NCI-H2029 treated with DMSO at 0.1 percent for 48 hours (cell line): ENCODE results near the gene SIM2.

Experiments
- DNase-seq: peaks from one replicate; lab custom pipeline; 2025; lab: John Stamatoyannopoulos, UW

SIM2 gene

DNA sequence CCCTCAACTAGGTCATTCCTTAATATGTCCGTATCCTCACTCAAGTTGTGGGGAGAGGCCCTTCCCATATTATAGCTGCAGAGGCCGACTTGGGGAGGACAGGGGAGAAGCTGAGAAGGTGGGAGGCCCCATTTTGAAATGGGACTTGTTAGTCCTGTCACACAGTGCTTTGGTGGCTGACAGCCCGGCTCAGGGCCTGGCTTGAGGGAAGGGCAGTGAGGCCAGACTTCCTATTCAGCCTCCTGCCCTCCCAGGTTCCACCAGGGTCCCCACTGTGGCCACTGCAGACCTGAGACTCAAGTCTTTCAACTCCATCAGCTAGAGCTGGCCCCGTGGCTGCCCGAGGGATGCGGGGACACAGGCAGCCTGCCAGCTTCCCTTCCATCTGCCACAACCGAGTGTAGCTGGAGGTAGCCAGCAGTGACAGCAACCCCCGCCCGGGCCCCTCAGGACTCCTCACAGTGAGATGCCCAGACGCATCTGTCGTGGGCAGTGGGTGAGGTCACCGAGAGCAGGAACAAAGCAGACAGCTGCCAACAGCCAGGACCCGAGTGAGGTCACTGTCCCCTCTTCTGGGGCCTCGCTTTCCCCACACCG, 36.9 kb downstream of the SIM2 start:
- DNase-seq, result no peak

DNA sequence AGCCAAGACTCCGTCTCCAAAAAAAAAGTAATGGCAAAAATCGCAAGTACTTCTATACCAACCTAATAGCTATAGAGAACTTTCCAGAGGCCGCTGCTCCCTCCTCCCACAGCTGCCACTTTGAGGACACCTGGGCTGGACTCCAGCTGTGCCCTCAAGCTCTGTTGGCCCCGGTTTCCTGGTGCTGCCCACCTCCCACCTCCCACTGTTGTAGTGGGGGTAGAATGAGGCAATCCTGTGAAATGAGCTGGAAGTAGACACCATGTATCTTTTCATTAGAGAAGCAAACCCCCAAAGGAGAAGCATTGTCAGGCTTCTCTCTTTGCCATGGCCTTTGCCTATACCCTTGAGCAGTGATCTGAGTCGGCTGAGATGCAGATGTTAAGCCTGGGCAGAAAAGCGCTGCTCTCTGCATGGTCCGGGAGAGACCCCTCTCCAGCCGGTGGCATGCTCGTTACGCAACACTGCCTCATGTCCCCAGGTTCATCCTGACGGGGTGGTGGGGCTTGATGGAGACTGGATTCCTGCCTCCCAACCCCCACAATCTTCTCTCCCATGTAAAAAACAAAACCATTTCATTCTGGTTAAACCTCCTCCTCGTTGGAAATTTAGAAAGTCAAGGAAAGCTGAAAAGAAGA, 39.7 kb downstream of the SIM2 start:
- no peak for DNase-seq

DNA sequence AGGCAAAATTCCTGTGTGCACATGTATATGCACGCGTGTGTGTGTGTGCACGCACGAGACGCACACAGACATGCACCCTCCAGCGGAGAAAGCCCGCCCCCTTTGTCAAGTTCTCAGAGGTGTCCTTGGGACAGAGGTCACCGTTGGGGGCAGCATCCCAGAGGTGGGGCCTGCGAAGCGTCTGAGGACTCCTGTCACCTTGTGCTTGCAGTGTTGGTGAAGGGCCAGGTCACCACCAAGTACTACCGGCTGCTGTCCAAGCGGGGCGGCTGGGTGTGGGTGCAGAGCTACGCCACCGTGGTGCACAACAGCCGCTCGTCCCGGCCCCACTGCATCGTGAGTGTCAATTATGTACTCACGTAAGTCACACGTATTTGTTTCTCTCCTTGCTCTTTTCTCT, 42.6 kb downstream of the SIM2 start:
- DNase-seq, result no peak

DNA sequence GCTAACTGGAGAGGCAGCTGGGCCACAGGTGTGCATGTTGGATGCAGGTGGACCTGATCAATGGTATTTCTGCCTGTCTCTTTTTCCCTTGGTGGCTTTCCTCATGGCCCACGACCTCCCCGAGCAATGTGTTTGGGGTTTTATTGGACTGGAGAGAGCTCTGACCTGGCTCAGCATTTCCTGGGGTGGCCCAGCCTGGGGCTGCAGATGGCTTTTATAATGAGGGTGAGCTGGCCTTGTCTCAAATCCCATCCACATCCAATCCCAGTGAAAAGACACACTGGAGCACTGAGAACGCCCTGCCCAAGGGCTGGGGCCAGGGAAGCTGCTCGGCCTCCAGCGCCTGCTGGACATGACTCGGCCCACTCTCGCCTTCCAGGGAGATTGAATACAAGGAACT, 44.1 kb downstream of the SIM2 start:
- DNase-seq, result no peak

DNA sequence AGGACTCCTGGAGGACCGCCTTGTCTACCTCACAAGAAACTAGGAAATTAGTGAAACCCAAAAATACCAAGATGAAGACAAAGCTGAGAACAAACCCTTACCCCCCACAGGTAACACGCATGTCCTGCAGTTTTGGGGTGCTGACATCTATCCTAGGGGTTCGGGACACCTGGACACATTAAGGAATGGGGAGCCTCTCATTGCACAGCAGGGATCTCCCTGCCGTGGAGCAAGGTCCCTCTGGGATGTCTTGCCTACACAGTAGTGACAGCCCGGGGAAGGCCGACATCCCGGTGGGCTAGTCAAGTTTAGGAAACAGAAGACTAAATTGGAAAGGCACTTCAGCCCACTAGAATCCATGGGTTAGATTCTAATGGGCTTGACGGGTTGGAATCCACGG, 44.5 kb downstream of the SIM2 start:
- no peak for DNase-seq

DNA sequence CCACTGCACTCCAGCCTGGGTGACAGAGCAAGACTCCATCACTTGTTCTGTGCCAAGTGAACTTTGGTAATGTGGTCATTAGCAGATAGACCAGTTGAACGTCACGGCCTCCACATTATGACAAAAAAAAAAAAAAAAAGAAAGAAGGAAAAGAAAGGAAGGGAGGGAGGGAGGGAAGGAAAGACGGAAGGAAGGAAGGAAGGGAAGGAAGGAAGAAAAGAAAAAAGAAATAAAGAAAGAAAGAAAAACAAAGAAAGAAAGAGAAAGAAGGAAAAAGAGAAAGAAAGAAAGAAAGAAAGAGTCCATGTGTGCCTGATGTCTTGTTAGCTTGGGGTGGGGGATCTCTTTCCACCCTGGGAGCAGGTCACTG, 45.3 kb downstream of the SIM2 start:
- DNase-seq, result no peak

DNA sequence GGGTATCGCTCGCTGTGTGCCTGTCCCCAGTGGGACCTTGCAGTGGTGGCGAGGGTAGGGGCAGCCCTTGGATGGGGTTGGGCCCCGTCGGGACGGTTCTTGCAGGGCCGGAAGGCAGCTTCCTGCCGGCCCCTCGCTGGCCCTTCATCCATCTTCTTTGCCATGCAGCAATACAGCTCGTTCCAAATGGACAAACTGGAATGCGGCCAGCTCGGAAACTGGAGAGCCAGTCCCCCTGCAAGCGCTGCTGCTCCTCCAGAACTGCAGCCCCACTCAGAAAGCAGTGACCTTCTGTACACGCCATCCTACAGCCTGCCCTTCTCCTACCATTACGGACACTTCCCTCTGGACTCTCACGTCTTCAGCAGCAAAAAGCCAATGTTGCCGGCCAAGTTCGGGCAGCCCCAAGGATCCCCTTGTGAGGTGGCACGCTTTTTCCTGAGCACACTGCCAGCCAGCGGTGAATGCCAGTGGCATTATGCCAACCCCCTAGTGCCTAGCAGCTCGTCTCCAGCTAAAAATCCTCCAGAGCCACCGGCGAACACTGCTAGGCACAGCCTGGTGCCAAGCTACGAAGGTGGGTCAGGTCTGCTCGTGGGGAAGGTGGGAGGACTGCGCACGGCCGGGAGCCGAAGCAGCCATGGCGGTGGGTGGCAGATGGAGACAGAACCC, 45.8 kb downstream of the SIM2 start:
- DNase-seq, result peak; percentile 73

DNA sequence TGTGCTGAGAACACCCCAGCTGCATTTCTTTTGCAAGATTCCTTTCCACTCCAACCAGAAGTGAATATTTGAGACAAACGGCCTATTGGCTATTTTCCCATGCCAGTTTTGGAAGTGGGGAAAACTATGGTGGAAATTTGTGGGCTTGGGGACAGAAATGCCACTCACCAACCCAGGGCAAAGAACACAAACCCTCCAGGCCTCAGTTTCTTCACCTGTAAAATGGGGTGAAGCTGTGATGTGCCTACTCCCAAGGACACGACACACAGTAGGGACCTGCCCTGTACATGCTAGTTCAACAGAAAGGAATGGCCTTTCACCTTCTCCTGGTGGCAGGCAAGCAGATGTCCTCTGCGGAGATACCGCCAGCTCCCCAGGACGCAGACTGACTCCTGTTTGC, 46.5 kb downstream of the SIM2 start:
- DNase-seq, result no peak

DNA sequence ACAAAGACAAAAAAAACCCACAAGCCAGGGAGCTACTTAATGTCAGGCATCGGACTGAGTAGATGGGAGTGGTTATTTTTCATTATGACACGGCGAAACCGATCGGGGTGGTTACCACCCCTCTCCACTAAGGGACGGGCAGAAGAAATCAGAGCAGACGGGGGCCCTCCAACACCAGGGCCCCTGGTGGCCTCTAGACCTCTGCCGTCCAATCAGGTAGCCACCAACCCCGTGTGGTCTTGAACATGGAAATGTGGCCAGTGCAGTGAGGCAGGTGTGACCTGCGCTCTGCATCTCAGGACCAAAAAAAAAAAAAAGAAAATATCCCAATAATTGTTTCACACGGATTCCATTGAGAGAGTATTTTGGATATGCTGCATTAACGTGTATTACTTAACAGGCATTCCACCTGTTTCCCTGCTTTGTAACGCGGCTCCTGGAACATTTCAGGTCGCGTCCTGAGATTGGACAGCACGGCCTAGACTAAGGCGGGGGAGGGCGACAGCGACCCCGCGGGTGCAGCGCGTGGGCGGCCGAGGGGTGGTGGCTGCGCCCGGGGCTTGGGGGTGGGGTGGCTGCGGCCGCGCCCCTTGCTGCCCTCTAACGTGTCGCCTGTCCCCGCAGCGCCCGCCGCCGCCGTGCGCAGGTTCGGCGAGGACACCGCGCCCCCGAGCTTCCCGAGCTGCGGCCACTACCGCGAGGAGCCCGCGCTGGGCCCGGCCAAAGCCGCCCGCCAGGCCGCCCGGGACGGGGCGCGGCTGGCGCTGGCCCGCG, 48.3 kb downstream of the SIM2 start:
- no peak for DNase-seq

DNA sequence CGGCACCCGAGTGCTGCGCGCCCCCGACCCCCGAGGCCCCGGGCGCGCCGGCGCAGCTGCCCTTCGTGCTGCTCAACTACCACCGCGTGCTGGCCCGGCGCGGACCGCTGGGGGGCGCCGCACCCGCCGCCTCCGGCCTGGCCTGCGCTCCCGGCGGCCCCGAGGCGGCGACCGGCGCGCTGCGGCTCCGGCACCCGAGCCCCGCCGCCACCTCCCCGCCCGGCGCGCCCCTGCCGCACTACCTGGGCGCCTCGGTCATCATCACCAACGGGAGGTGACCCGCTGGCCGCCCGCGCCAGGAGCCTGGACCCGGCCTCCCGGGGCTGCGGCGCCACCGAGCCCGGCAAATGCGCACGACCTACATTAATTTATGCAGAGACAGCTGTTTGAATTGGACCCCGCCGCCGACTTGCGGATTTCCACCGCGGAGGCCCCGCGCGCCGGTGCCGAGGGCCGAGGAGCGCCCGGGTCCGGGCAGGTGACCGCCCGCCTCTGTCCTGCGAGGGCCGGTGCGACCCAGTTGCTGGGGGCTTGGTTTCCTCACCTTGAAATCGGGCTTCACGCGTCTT, 49.0 kb downstream of the SIM2 start:
- no peak for DNase-seq

DNA sequence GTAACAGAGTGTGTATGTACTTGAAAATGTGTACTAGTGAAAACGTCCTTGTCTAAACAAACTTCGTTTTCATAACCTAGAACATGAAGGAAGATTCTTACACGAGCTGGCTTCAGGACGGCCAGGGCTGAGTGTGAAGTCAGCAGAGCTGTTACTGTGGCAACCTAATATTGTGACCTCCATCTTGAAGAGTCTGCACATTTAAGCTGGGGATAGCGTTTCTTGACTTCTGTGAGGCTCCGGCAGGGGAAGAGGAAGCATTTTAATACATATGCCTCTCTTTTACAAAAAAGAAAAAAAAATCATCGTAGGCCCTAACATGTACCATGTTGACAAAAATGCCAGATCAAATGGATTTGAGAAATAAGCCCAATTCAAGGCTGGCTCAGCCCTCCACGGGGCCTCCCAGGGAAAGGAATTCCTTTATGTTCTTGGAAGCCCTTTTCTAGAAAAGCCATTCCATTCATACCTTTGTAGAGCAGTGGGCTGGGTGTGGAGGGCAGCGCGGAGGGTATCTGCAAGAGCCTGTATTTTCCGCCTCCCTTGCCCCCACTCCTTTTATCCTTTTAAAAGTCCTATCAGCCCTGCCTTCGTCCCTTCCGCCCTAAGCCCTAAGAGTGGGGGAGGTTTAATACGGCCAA, 51.1 kb downstream of the SIM2 start:
- no peak for DNase-seq

DNA sequence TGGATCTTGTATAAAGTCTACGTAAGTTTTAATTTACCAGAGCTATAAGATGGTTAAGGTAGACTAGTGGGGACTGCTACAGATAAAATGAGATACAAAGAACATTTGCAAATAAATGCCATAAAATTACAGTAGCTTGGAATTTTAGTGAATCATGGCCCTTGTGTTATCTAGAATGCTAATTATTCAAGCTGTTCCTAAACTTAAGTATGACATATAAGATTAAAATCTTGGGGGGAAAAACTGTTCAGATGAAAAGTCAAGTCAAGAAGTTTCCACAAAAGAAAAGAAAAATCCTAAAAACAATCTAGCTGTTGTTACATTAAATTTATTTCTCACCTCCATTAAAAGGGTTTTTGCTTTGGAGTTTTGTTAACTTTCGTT, 51.7 kb downstream of the SIM2 start:
- DNase-seq, result no peak

DNA sequence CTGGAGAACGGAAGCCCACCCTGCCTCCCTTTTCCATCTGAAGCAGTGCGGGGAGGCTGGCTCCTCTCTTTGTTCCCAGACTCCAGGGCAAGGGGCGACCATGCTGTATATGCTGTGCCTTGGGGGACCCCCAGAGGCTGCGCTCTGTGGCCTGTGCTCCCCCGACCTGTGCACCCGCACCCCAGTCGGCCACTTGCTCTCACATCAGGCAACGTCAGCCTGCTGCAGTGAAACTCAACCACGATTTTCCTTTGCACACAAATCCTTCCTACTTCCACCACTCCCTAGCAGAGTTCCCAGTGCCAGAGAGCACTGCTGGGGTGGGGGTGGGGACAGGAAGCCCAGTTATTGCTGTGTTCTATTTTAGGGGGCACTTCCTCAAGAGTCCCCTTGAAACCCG, 52.5 kb downstream of the SIM2 start:
- DNase-seq, result no peak

DNA sequence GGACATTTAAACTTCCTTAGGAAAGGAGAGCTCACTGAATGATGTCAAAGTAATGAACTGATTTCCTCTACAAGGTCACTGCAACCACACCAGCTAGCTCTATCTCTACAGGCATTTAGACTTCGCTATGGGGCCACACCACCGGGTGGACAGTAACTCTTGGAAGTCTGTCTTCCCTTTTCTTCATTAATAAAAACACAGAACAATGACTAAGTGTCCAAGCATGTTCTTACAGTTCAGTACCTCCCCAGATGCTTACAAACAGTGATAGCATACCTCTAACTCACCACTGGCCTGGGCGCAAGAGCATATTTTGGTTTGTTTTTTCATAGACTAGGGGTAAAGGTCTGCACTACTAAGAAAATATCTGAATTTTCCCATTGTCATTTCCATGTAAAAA, 54.6 kb downstream of the SIM2 start:
- no peak for DNase-seq

DNA sequence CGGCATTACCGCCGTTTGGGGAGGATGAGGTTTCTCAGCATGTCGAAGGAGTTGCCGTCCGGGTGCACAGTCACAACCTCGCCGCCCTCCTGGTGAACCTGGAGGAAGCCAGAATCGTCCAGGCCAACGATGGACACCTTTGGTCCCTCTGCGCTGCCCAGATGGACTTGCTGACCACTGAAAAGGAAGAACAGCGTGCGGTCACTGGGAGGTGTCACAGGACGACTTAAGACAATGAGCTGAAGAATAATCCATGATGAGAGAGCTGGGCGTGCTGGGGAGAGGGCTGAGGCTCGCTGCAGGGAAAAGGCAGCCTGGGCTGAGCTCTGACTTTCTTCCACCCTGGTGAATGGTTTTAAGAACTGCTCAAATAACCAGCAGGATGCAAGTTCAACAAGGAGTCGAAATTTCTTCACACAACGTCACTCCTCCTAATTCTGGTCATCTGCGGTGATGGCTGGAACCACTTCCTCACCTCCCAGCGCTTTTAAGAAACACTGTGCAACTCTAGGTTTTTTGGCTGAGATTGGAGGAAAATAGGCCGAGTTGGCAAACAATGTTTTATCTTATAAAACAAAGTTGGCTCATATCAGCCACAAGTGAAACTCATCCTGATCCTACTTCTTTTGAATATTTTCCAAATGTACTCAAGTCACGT, 55.5 kb downstream of the SIM2 start:
- DNase-seq, result no peak

DNA sequence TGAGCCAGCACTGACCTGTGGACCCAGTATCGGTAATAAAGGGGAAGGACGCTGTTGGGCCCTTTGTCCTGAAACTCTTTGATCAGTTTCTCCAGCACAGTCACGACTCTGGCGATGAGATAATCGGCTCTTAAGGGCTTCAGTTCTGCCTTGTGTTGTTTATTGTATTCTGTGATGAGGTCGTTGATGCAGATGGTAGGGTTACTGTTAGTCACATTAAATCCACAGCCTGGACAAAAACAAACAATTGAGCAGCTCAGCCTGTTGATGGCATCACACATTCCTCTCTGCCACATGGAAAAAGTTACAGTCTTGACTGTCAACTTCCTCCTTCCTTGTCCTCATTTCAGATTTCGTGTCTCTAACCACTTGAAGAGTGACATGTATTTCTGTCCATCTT, 57.6 kb downstream of the SIM2 start:
- no peak for DNase-seq

DNA sequence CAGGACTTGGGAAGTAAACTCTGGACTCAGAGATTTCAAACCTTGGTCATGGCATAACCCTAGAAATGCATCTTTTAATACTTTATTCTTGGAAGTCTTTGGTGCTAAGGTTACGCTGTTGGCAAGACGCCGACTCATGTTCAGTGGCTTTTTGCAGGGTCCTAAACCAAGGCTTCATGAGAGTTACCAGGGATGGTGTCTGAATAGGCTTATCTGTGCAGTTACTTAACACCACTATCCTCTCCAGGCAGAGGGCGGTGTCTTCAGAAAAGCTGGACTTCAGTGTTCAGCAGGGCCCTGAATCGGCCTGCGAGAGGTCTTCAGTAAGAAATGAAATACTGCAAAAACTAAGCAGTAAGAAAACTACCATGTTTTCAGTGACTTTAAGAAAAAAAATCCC, 58.3 kb downstream of the SIM2 start:
- DNase-seq, result no peak

DNA sequence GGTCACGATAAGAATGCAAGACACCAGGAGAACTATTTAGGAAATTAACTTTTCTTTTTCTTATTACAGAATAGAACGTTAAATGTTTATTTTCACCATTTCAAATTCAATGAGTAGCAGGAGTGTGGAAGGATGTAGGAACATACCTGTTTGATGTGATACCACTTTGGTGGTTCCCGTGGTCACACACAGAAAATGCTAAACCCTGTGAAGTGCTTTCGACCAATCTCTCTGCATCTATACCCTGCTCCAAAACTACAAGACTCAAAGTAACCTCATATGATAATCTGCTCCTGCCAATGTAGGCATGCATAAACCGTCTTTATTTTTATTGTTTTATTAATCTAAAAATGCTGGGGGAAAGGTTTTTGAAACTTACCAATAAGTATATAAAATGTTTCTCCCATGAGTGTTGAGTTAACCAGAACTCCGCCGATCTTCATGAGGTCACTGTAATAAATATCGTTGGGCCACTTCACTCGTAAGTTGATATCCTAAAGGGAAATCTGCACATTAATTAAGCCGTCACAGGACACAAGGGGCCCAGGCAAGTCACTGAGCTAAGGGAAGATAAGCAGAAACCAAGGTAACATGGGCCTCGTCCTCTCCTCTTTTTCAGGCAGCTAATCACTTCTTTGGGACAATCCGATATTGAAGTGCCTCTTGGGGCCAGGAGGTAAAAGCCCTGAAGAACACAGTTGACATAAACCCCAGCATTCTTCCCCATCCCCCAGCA, 60.6 kb downstream of the SIM2 start:
- DNase-seq, result no peak

DNA sequence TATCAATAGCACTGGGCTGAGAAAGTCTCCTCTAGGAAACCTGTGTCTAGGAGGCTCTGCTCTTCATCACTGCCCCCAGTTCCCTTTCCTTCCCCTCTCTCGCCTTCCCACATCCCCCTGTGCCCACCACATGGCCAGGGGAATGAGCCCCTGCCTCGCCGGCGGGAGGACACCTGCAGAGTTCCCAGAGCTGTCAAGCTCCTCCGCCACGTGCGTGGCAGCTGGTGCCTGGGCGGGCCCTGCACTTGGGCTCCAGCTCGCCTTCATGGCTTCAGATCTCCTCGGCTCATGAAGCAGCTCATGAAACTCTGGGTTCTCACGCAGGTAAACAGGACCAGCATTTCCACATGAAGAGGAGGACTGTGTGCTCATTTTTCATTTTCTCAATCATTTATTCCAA, 62.8 kb downstream of the SIM2 start:
- no peak for DNase-seq

DNA sequence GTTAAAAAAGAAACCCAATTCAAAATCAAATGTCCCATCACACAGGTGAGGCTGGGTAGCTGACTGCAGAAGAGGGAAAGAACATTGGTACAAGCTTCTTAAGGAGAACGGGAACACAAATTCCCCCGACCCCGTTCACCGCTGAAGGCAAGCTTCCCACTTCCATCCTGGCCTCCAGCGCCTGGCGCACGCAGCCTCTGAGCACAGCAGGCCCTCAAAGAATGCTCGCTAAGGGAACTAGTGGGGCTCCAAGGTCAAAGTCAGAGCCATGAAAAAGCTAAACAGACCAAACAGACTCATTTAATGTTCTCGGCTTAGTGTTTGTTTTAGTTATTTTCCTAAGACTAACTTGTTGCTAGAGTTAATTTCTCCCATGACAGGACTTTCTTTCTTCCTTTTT, 63.7 kb downstream of the SIM2 start:
- DNase-seq, result no peak

DNA sequence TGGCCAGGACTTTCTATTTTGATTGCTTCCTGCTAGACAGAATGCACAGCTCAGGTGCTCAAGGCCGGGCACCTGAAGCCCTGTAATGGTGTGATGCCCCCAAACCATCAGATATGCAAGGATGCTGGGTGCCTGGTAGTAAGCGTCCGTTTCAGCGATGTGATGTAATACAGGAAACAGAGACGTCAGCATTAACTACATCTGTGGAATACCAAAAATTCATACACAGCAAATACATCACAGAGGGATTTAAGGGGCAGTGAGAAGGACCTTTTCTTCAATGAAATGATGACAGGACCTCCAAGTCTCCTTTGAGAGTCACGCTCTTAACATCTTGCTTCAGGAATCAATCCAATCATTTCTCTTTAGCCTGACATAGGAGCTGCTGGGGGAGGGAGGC, 64.4 kb downstream of the SIM2 start:
- no peak for DNase-seq
